ENCODE results near the gene MRPL21. TPM values are rescaled to one million over a fixed set of nuclear protein-coding genes. Genes with fewer than 3 reads are reported as not detected.

MRPL21 gene
- total and polyA plus RNA-seq, 4 donors, result 27.0 to 101 (median 58.3) TPM

GRCh38 chr11:68854273-68854958, 49.2 kb downstream of the MRPL21 start:
- Histone ChIP-seq H3K9me3 (ENCODE audit: control insufficient read depth in 4 of 4, insufficient read depth in 3 of 4, low read length in 3 of 4) (peaks cover 0 to 5% (median 0%) of the 10 kb centered on the region in 4 donors), H3K27me3 (ENCODE audit: control insufficient read depth in 3 of 3, insufficient read depth in 3 of 3, low read length in 2 of 3) (peaks cover 0 to 12% (median 7%) of the 10 kb centered on the region in 3 donors), H3K4me3 (no peak overlapping the region), H3K27ac (ENCODE audit: low read depth in 1 of 2, low read length in 1 of 2) (no peak overlapping the region), H3K4me1 (ENCODE audit: control insufficient read depth in 5 of 5, insufficient read depth in 5 of 5, low read length in 5 of 5) (peaks cover 0 to 6% (median 2%) of the 10 kb centered on the region in 5 donors), H3K36me3 (ENCODE audit: control insufficient read depth in 4 of 4, insufficient read depth in 4 of 4, low read length in 4 of 4) (no peaks in the 10 kb centered on the region), H3K9ac (ENCODE audit: insufficient read depth in 1 of 2, low read length in 2 of 2) (no peak overlapping the region)
- ATAC-seq (ENCODE audit: insufficient read depth, low FRiP score), result no peak
- 18 to 23% methylated on average over 38 to 42 of the region's 42 CpGs for WGBS, 2 donors
- no peak for DNase-seq
- TF ChIP-seq, protein P1, sequence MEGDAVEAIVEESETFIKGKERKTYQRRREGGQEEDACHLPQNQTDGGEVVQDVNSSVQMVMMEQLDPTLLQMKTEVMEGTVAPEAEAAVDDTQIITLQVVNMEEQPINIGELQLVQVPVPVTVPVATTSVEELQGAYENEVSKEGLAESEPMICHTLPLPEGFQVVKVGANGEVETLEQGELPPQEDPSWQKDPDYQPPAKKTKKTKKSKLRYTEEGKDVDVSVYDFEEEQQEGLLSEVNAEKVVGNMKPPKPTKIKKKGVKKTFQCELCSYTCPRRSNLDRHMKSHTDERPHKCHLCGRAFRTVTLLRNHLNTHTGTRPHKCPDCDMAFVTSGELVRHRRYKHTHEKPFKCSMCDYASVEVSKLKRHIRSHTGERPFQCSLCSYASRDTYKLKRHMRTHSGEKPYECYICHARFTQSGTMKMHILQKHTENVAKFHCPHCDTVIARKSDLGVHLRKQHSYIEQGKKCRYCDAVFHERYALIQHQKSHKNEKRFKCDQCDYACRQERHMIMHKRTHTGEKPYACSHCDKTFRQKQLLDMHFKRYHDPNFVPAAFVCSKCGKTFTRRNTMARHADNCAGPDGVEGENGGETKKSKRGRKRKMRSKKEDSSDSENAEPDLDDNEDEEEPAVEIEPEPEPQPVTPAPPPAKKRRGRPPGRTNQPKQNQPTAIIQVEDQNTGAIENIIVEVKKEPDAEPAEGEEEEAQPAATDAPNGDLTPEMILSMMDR (IDR thresholded peaks at IDR 0.05; ENCODE audit: control extremely low read depth, extremely low read depth), result no peak

- WGBS, 2 donors, result 68 to 74% methylated on average over 8 of the region's 8 CpGs
- H3K27ac ChIP-seq (ENCODE audit: low read depth in 1 of 2, low read length in 1 of 2), result no peak overlapping the region
- DNase-seq, result no peak
- H3K4me1 ChIP-seq (ENCODE audit: control insufficient read depth in 5 of 5, insufficient read depth in 5 of 5, low read length in 5 of 5), result peaks cover 0 to 6% (median 2%) of the 10 kb centered on the region in 5 donors
- H3K36me3 ChIP-seq (ENCODE audit: control insufficient read depth in 4 of 4, insufficient read depth in 4 of 4, low read length in 4 of 4), result no peaks in the 10 kb centered on the region
- no peak overlapping the region for H3K9ac ChIP-seq (ENCODE audit: insufficient read depth in 1 of 2, low read length in 2 of 2)
- peaks cover 0 to 12% (median 7%) of the 10 kb centered on the region in 3 donors for H3K27me3 ChIP-seq (ENCODE audit: control insufficient read depth in 3 of 3, insufficient read depth in 3 of 3, low read length in 2 of 3)
- H3K4me3 ChIP-seq, result no peak overlapping the region
- TF ChIP-seq, protein P1 (IDR thresholded peaks at IDR 0.05; ENCODE audit: control extremely low read depth, extremely low read depth), result no peak
- no peak for ATAC-seq (ENCODE audit: insufficient read depth, low FRiP score)
- H3K9me3 ChIP-seq (ENCODE audit: control insufficient read depth in 4 of 4, insufficient read depth in 3 of 4, low read length in 3 of 4), result peaks cover 0 to 5% (median 0%) of the 10 kb centered on the region in 4 donors
Observed at GRCh38 chr11:68852628-68853027, 51.0 kb downstream of the MRPL21 start.

DNA sequence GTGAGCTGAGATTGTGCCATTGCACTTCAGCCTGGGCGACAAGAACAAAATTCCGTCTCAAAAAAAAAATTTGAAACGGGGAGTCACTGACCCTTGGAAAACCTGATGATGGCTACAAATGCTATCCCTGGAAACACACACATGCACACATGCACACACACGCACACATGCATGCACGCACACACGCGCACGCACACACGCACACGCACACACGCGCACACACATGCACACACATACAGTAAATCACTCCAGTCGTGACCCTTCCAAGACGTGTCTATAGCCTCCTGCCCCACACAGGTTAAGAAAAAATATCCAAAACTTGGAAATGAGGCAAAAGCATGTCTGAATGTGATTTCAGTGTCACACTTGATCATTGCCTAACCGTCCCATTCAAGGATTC, 55.2 kb downstream of the MRPL21 start:
- TF ChIP-seq, protein P1 (IDR thresholded peaks at IDR 0.05; ENCODE audit: control extremely low read depth, extremely low read depth), result no peak
- peaks cover 0 to 11% (median 0%) of the 10 kb centered on the region in 3 donors for H3K27me3 ChIP-seq (ENCODE audit: control insufficient read depth in 3 of 3, insufficient read depth in 3 of 3, low read length in 2 of 3)
- H3K4me1 ChIP-seq (ENCODE audit: control insufficient read depth in 5 of 5, insufficient read depth in 5 of 5, low read length in 5 of 5), result peaks cover 0 to 19% (median 4%) of the 10 kb centered on the region in 5 donors
- WGBS, 2 donors, result 88 to 95% methylated on average over 15 of the region's 15 CpGs
- no peak overlapping the region for H3K4me3 ChIP-seq
- H3K9me3 ChIP-seq (ENCODE audit: control insufficient read depth in 4 of 4, insufficient read depth in 3 of 4, low read length in 3 of 4), result peaks cover 0 to 3% (median 0%) of the 10 kb centered on the region in 4 donors
- DNase-seq (no peak), ATAC-seq (ENCODE audit: insufficient read depth, low FRiP score) (no peak)
- no peaks in the 10 kb centered on the region for H3K36me3 ChIP-seq (ENCODE audit: control insufficient read depth in 4 of 4, insufficient read depth in 4 of 4, low read length in 4 of 4)
- H3K9ac ChIP-seq (ENCODE audit: insufficient read depth in 1 of 2, low read length in 2 of 2), result no peak overlapping the region
- H3K27ac ChIP-seq (ENCODE audit: low read depth in 1 of 2, low read length in 1 of 2), result no peak overlapping the region

Measured in lung (tissue), 12 donors.